ENCODE data around the gene TMEM143. TPM values are rescaled to one million over a fixed set of nuclear protein-coding genes. Genes with fewer than 3 reads are reported as not detected.
"Not testable (repeated sequence)": the region's sequence is repeated elsewhere in the genome, so short reads cannot be mapped to it uniquely, and the experiment has no call there.

Gene TMEM143
- polyA plus RNA-seq, 3 donors, result 1.7 to 11.9 (median 2.1) TPM

DNA sequence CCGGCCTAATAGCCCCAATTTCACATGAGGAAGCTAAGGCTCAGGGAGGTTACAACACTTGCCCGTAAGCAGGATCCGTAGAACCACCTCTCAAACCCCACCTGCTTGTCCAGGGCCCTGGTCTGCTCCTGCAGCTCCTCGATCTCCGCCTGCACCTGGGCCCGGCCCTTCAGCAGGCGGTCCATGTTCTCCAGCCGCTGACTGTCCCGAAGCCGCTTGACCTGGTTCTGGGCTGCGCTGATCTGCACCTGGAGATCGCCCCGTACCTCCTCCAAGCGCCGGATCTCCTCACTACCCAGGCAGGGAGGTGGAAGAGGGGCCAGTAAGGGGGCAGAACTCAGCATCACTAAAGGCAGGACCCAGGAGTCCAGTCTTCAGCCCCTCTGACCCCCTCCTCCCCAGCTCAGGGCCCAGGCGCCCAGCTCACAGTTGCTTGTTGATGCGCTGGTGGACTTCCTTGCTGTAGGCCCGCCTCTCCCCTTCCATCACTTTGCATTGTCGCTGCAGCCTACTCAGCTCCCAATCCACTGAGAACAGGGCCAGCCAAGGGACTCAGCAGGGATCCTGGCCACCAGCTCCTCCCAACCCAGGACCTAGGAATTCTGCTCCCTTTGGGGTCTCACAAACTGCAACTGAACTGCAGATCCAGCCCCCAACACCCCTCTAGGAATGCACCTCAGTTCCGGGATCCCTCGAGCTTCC is 45.3 kb downstream of the TMEM143 start:
- Histone ChIP-seq H3K36me3 (replicated peaks in 1 of 2; ENCODE audit: control insufficient read depth in 1 of 2, insufficient read depth in 2 of 2, low read length in 2 of 2) (no peaks in the 10 kb centered on the region), H3K4me2 (replicated peaks; ENCODE audit: extremely low read depth, low read length, poor library complexity, severe bottlenecking) (no peak overlapping the region), H3K27me3 (ENCODE audit: control insufficient read depth in 2 of 2, insufficient read depth in 2 of 2, low read length in 2 of 2) (no peaks in the 10 kb centered on the region), H3K4me1 (ENCODE audit: control insufficient read depth in 1 of 2, insufficient read depth in 2 of 2, low read length in 2 of 2) (peaks cover 27 to 34% of the 10 kb centered on the region in 2 donors), H3K27ac (ENCODE audit: low read depth in 1 of 2, low read length in 2 of 2) (no peak overlapping the region), H4K20me1 (ENCODE audit: insufficient read depth, low read length) (no peaks in the 10 kb centered on the region), H3K9ac (ENCODE audit: insufficient read depth, low read length, poor library complexity, severe bottlenecking) (no peak overlapping the region), H3K79me2 (ENCODE audit: insufficient read depth, low read length) (peaks cover 14% of the 10 kb centered on the region), H3K9me3 (replicated peaks in 1 of 2; ENCODE audit: control insufficient read depth in 1 of 2, insufficient read depth in 1 of 2, low read length in 2 of 2) (no peaks in the 10 kb centered on the region), H2AFZ (ENCODE audit: insufficient read depth, low read depth, low read length, poor library complexity, severe bottlenecking) (no peak overlapping the region), H3K4me3 (replicated peaks in 1 of 3; ENCODE audit: low read depth in 2 of 3, low read length in 3 of 3) (no peak overlapping the region)
- Mint-ChIP-seq H3K4me1 (peaks cover 29% of the 10 kb centered on the region), H3K36me3 (no peaks in the 10 kb centered on the region), H3K27ac (peak overlapping the region in 1 of 7 donors; percentile 31), H3K4me3 (no peak overlapping the region), H3K9me3 (no peaks in the 10 kb centered on the region), H3K27me3 (ENCODE audit: low read depth in 3 of 3) (peaks cover 0 to 5% (median 0%) of the 10 kb centered on the region in 3 donors)
- TF ChIP-seq, protein P1, sequence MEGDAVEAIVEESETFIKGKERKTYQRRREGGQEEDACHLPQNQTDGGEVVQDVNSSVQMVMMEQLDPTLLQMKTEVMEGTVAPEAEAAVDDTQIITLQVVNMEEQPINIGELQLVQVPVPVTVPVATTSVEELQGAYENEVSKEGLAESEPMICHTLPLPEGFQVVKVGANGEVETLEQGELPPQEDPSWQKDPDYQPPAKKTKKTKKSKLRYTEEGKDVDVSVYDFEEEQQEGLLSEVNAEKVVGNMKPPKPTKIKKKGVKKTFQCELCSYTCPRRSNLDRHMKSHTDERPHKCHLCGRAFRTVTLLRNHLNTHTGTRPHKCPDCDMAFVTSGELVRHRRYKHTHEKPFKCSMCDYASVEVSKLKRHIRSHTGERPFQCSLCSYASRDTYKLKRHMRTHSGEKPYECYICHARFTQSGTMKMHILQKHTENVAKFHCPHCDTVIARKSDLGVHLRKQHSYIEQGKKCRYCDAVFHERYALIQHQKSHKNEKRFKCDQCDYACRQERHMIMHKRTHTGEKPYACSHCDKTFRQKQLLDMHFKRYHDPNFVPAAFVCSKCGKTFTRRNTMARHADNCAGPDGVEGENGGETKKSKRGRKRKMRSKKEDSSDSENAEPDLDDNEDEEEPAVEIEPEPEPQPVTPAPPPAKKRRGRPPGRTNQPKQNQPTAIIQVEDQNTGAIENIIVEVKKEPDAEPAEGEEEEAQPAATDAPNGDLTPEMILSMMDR (IDR thresholded peaks at IDR 0.05), result no peak
- no peak for DNase-seq
- intact Hi-C loops (cut with micrococcal nuclease), result loop anchor here in 1 of 2 donors (5.0 kb wide), 1 partner anchor 34 kb away; no protein-coding TSS in a partner anchor
- WGBS (ENCODE audit: insufficient coverage), result 94% methylated on average over 12 of the region's 21 CpGs

DNA sequence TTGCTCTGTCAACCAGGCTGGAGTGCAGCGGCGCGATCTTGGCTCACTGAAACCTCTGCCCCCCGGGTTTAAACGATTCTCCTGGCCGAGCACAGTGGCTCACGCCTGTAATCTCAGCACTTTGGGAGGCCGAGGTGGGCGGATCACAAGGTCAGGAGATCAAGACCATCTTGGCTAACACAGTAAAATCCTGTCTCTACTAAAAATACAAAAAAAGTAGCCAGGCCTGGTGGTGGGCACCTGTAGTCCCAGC is 46.1 kb downstream of the TMEM143 start:
- H4K20me1 ChIP-seq (ENCODE audit: insufficient read depth, low read length); H3K9me3 ChIP-seq (replicated peaks in 1 of 2; ENCODE audit: control insufficient read depth in 1 of 2, insufficient read depth in 1 of 2, low read length in 2 of 2); H3K4me2 ChIP-seq (replicated peaks; ENCODE audit: extremely low read depth, low read length, poor library complexity, severe bottlenecking); H3K4me3 Mint-ChIP-seq; H2AFZ ChIP-seq (ENCODE audit: insufficient read depth, low read depth, low read length, poor library complexity, severe bottlenecking); H3K9me3 Mint-ChIP-seq; H3K27ac ChIP-seq (ENCODE audit: low read depth in 1 of 2, low read length in 2 of 2); H3K36me3 ChIP-seq (replicated peaks in 1 of 2; ENCODE audit: control insufficient read depth in 1 of 2, insufficient read depth in 2 of 2, low read length in 2 of 2); DNase-seq; H3K4me3 ChIP-seq (replicated peaks in 1 of 3; ENCODE audit: low read depth in 2 of 3, low read length in 3 of 3); H3K9ac ChIP-seq (ENCODE audit: insufficient read depth, low read length, poor library complexity, severe bottlenecking); H3K79me2 ChIP-seq (ENCODE audit: insufficient read depth, low read length); H3K36me3 Mint-ChIP-seq; H3K27me3 Mint-ChIP-seq (ENCODE audit: low read depth in 3 of 3); H3K27ac Mint-ChIP-seq; H3K27me3 ChIP-seq (ENCODE audit: control insufficient read depth in 2 of 2, insufficient read depth in 2 of 2, low read length in 2 of 2): not testable (repeated sequence)
- intact Hi-C loops (cut with micrococcal nuclease), result loop anchor here in 1 of 2 donors (5.0 kb wide), 1 partner anchor 35 kb away; no protein-coding TSS in a partner anchor
- WGBS (ENCODE audit: insufficient coverage), result 94% methylated on average over 6 of the region's 9 CpGs
- peaks cover 21% of the 10 kb centered on the region for H3K4me1 Mint-ChIP-seq
- peaks cover 19 to 26% of the 10 kb centered on the region in 2 donors for H3K4me1 ChIP-seq (ENCODE audit: control insufficient read depth in 1 of 2, insufficient read depth in 2 of 2, low read length in 2 of 2)

All from CD14-positive monocyte (primary cell).